ENCODE measurements around the gene IL1R1.

DNA sequence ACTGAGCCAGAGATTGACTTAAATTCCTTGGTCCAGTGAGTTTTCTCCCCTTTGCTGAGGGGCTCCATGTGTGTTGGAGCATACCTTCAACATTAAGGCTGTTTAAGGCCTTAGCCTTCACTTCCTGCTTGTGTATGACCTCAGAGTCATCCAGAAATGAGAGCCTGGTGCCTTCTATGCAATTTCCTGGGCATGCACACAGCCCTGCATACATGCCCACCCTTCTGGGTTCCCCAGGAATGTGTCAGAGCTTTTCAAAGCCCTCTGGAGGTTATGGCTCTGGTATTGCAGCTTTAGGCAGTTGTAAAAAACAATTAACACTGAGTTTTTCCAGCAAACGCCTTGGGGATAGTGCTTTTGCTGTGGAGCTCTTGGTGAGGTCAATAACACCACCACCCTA, 16.7 kb downstream of the IL1R1 start:
- no peak for TF ChIP-seq POLR2A (IDR thresholded peaks at IDR 0.05)
- TF ChIP-seq, protein P1, sequence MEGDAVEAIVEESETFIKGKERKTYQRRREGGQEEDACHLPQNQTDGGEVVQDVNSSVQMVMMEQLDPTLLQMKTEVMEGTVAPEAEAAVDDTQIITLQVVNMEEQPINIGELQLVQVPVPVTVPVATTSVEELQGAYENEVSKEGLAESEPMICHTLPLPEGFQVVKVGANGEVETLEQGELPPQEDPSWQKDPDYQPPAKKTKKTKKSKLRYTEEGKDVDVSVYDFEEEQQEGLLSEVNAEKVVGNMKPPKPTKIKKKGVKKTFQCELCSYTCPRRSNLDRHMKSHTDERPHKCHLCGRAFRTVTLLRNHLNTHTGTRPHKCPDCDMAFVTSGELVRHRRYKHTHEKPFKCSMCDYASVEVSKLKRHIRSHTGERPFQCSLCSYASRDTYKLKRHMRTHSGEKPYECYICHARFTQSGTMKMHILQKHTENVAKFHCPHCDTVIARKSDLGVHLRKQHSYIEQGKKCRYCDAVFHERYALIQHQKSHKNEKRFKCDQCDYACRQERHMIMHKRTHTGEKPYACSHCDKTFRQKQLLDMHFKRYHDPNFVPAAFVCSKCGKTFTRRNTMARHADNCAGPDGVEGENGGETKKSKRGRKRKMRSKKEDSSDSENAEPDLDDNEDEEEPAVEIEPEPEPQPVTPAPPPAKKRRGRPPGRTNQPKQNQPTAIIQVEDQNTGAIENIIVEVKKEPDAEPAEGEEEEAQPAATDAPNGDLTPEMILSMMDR (IDR thresholded peaks at IDR 0.05), result no peak
